Measurements from ENCODE around the gene LHX4.

The LHX4 gene

DNA sequence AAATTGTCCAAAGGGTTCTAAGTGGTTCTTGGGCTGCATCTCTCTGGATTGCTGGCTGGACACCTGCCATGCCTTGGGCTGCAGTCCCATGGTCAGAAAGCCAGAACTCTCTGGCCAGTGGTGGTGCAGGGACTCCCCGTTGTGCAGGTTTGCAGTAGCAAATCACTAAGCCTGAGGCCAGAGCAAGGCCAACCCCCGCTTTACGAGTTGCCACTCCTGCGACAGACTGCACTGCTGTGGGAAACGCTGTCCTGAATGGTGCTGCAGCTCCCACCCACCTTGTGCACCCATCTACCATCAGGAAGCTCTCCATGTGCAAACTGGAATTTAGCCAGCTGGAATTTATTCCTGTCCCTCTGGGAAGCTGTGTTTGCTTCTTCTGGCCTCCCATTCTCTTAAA, 45.7 kb downstream of the LHX4 start:
- DNase-seq, result no peak

DNA sequence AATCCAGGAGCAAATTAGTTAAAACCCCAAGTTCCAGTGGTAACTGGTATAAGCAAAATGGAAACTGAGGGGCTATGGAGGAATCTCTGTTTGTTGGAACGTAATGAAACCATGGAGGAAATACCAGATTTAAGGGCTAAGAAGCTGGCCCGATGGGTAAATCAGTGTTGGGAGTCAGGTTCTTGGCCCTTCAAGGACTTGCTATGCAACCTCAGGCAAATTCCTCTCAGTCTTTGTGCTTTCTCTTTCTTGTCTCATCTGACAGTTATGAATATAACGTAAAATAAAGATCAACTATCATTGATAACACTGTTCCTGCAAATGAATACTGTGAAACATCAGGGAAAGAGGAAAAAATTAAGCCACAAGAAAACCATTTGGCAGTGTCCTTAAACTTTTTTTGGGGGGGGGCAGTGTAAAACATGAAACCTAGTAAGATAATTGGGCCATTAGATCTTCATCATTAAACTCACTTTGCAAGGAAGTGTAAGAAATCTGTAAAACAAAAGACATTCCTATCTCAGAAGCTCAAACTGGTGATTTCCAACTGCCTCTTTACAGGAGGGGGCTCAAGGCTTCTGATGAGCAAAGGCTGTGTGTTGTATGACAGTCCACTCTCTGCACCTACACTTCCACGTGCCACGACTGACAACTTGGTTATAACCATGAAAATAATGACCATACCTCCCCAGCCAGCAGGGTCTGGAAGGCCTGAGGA, 47.6 kb downstream of the LHX4 start:
- no peak for DNase-seq

DNA sequence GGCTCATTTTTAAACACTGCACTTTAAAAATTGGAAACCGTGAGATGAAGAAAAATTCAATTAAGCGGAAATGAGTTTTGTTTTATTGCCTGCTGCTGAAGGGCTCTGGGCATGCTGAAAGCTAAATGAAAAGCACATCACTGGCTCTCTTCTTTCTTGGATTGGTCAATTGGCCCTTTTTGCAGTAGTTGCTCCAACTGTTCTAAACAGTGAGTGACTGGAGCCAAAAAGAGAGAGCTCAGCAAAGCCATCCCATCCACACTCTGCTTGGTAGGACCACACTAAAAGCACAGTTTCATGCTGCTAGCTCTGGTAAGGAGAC, 48.1 kb downstream of the LHX4 start:
- DNase-seq, result no peak

DNA sequence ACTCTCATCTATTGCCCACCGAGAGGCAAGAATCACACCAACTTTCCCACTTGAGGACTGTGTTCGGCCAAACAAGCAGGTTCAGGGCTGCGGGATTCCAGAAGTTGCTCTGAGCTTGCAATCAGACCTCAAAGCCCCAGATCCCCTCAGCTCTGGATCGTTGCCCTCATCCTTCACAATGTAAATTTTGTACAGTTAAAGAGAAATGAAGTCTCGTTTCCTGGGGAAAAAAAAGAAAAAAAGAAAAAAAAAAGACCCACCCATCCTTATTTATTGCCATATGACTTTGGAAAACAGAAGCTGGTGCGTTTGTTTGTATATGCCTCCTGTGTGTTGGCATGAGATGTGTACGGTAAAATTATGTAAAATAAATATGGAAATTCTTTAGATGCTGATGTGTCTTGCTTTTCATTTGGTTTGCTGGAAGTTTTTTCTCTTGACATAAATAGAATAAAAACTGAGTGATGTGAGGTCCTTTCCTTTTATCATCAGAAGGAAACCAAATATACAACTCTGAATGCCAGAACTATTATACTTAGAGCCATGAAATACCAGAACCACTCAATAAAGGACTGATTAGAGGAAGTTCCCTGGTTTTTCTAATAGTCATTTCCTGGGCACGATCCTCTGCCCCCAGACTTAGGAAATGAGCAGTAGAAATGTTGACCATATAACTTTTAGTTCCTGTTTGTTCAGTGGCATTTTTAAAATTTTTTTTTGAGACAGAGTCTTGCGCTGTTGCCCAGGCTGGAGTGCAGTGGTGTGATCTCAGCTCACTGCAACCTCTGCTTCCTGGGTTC, 48.7 kb downstream of the LHX4 start:
- DNase-seq, result no peak

- no peak for DNase-seq
Observed at GRCh38 chr1:180279651-180280050, 49.6 kb downstream of the LHX4 start.

- DNase-seq, result no peak
Observed at GRCh38 chr1:180280617-180281016, 50.6 kb downstream of the LHX4 start.

GRCh38 chr1:180281490-180281889, 51.4 kb downstream of the LHX4 start:
- no peak for DNase-seq

DNA sequence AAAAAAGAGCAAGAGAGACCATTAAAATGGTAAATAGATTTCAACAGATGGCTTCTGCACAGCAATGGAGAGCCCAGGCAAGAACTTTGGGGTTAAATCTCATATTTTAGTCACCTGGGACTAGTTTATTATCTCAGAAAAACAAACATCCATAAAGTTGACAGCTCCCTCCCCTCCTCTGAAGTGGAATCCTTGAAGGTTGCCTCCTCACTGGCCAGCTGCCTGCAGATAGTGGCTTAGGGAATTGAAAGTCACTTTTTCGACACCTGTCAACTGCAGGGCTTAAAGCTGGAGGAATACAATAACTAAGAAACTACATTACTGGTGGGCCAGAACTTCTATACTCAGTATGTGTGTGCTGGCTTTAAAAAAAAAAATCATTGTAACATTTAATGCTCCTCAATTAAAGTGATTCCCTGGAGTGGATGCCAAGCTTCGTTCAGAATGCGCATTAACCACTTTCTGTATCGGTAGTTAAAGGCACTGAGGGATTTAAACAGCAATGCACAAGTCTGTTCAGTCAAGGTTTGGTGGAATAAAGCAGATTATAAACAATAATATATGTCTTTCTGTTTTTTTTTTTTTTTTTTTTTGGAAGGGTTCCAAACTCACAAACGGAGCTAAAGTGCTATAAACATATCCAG, 52.5 kb downstream of the LHX4 start:
- no peak for DNase-seq

GRCh38 chr1:180283098-180283497, 53.0 kb downstream of the LHX4 start:
- no peak for DNase-seq

DNA sequence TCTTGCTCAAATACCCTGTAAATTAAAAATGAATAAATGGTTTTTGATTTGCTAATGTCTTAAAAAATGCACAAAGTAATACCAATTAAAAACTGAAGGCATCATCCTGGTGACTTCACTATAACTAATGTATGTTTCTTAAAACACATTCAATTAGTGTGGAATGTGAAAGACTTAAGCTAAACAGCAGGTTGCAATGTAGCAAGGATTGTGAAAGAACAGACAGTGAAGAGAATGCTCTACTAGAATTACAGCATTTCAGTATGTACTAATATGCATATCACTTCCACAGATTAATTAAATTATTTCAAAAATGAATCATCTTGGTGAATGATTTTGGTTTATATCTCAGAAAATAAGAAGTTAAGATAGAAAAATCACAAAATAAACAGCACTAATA, 56.4 kb downstream of the LHX4 start:
- DNase-seq, result no peak

DNA sequence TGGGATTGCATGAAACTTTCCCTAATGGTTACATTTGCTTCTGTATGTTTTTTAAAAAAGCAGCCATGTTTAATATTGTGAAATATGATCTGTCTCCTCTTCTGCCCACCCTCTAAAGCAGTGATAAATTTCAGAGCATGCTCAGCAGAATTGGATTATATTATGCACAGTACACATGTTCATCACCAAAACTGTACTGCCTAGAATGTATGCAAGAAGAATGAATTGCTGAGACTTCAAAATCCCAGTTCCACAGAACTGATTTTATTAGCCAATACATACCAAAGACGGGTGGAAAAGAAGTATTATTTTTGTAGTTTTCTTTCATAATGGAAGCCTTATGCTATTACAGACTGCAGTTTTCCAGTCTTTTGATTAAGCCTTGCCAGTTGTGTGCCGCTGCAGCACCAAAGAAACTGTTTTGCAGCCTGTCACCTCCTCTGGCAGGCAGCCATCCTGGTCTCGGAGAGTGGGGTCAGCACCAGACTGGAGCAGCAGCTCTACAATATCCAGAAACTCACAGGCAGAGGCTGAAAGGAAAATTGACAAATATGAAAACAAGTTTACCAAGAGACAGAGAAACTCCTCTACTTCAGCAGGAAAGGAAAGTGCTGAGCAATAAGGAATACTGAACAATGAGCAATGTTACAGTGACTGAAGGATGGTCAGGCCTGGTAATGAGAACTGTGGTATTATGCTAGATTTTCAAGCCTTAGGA, 58.1 kb downstream of the LHX4 start:
- no peak for DNase-seq

DNA sequence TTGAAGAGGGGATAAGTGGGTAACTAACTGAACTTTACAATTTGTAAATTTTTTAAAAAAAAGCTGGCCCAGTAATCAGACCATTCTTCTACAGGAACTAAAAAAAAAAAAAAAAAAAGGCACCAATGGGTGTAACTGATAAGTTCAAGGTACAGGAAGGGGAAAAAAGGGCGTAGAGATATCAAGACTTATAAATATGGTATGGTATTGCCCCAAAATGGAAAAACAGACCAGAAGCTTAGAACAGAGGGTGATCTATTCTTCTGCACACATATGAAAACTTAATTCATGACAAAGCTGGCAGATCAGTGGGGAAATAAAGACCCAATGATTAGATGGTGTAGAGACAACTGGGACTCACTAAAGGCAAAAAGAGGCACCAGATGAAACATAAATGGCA, 58.9 kb downstream of the LHX4 start:
- DNase-seq, result no peak

DNA sequence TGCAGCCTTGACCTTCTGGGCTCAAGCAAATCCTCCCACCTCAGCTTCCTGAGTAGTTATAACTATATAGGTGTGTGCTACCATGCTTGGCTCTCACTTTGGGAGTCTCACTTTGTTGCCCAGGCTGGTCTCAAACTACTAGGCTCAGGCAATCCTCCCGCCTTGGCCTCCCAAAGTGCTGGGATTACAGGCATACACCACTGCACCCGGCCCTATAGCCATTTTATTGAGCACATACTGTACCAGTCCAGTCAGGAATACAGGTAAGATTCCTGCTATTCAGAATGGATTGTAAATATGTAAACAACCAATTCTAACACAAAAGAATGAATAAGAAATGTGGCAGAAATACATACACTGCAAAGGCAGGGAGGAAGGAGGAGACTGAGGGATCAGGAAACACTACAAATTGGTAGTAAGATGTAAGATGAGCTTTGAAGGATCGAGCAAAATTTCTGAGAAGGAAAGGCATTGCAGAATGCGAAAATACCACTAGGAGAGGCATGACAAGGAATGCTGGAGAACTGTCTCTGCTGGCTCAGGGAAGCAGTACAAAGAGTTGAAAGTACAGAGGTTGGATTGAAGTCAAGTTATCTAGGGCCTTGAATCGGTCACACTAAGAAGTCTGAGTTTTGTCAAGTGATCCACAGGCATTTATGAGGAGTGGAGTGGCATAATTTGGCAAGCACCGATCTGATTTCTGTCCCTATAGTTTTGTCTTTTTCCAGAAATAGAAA, 60.4 kb downstream of the LHX4 start:
- DNase-seq, result no peak

- no peak for DNase-seq
Observed at GRCh38 chr1:180291004-180291403, 60.9 kb downstream of the LHX4 start.

DNA sequence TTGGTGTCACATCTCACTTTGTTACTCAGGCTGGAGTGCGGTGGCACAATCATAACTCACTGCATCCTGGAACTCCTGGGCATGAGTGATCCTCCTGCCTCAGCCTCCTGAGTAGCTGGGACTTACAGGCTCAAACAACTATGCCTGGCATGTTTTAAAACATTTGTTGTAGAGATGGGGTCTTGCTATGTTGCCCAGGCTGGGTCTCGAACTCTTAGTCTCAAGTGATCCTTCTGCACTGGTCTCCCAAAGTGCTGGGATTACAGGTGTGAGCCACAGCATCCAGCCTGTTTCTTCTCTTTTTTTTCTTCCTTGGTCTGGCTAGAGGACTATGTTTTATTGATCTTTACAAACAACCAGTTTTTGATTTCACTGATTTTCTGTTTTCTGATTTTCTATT, 64.6 kb downstream of the LHX4 start:
- DNase-seq, result no peak

DNA sequence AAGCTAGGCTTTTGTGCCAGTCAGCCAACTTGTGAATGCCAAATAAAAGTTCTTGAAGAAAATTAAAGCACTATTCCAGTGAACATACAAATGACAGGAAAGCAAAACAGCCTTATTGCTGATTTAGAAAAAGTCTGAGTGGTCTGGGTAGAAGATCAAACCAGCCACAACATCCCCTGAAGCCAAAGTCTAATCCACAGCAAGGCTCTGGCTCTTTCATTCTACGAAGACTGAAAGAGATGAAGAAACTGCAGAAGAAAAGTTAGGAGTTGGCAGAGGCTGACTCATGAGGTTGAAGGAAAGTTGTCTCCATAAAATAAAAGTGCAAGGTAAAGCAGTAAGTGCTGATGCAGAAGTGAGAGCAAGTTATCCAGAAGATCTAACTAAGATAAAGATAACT, 65.9 kb downstream of the LHX4 start:
- DNase-seq, result no peak

- DNase-seq, result no peak
Observed at GRCh38 chr1:180299479-180300221, 69.6 kb downstream of the LHX4 start.

GRCh38 chr1:180301135-180301742, 71.2 kb downstream of the LHX4 start:
- no peak for DNase-seq

DNA sequence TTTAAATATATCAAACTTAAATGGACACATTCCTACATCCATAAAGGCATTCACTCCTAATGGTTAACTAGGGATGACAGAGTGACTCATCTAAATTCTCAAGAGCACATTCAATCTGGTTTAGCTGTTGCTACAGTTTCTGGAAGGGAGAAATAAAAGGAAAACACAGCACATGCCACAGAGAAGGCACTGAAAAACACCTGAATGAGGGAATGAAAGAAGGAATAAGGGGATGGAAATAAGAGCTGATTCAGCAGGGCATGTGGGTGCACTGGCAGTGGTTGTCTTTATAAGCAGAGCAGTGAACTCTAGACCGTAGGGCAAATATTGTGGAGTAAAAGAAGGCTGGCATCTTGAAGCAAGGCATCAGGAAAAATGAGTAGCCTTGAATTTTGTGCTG, 79.3 kb downstream of the LHX4 start:
- no peak for DNase-seq

DNA sequence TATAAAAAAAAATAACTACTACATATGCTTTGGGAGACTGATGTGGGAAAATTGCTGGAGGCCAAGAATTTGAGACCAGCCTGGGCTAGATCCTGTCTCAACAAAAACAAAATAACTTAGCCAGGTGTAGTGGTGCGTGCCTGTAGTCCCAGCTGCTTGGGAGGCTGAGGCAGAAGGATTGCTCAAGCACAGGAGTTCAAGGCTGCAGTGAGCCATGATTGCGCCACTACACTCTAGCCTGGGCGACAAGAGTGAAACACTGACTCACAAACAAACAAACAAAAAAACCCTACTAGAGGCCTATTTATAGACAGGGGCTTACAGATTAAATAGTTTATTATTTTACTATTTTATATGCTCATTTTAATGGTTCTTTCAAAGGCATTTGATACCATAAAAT, 80.0 kb downstream of the LHX4 start:
- no peak for DNase-seq

GRCh38 chr1:180311011-180311730, 81.1 kb downstream of the LHX4 start:
- no peak for DNase-seq
